Gastroesophageal sphincter (tissue), 4 donors: ENCODE measurements around the gene SV2B. TPM values are rescaled to one million over a fixed set of nuclear protein-coding genes. Genes with fewer than 3 reads are reported as not detected.

ENCODE experiments used
- ATAC-seq: fragments of 150-250 bp; one replicate; pipeline ENCODE4 v1.9.1; 2016; ENCODE audit warnings: mild to moderate bottlenecking, moderate library complexity
- H3K27ac ChIP-seq, 4 donors: fragments of 200-600 bp; sonication (generic) in 3 of 4; 1 replicate in 3 of 4; 2 replicates in 1 of 4; pipeline ENCODE4 v1.5.1; 2016 to 2019
- H3K27me3 ChIP-seq: fragments of 200-600 bp; sonication (generic); one replicate; pipeline ENCODE4 v1.5.1; 2019
- H3K36me3 ChIP-seq, 2 donors: fragments of 200-600 bp; sonication (generic); one replicate each; pipeline ENCODE4 v1.5.1; 2019; ENCODE audit warnings: control low read depth in 1 of 2
- H3K4me1 ChIP-seq, 3 donors: fragments of 200-600 bp; sonication (generic); 1 replicate in 2 of 3; 2 replicates in 1 of 3; pipeline ENCODE4 v1.5.1; 2016 to 2019; ENCODE audit warnings: control low read depth in 2 of 3
- H3K4me3 ChIP-seq, 2 donors: fragments of 200-600 bp; sonication (generic); one replicate each; pipeline ENCODE4 v1.5.1; 2019; ENCODE audit warnings: mild to moderate bottlenecking in 1 of 2, moderate library complexity in 1 of 2
- H3K9me3 ChIP-seq, 3 donors: fragments of 200-600 bp; sonication (generic); one replicate each; pipeline ENCODE4 v1.5.1; 2017 to 2019; ENCODE audit warnings: control low read depth in 2 of 3
- CTCF ChIP-seq, 4 experiments: fragments of 200-600 bp in 2 of 4; fragments of 450-650 bp in 2 of 4; sonication (generic) in 1 of 4; IDR thresholded peaks; one replicate each; pipeline ENCODE4 v1.5.1; 2017 to 2019; ENCODE audit warnings: antibody characterized with exemption in 4 of 4, mild to moderate bottlenecking in 2 of 4, moderate library complexity in 2 of 4
- EP300 ChIP-seq: sonication (generic); formaldehyde crosslinking; IDR thresholded peaks from one replicate; pipeline ENCODE4 v1.6.1; 2017; ENCODE audit warnings: antibody characterized with exemption, mild to moderate bottlenecking
- POLR2A ChIP-seq, 2 donors: fragments of 450-650 bp; IDR thresholded peaks; one replicate each; pipeline ENCODE4 v1.6.1; 2017; ENCODE audit warnings: antibody characterized with exemption in 2 of 2, mild to moderate bottlenecking in 2 of 2, moderate library complexity in 1 of 2
- POLR2AphosphoS5 ChIP-seq: sonication (generic); formaldehyde crosslinking; IDR thresholded peaks from one replicate; pipeline ENCODE4 v1.6.1; 2017; ENCODE audit warnings: antibody characterized with exemption
- WGBS, 2 donors: methylation state at CpG; one replicate each; pipeline ENCODE4 v1.1.5; 2018; ENCODE audit warnings: low coverage in 1 of 2; 5-methylcytosine and 5-hydroxymethylcytosine counted together
- total RNA-seq, 4 donors: library from RNA; depleted of rRNA; stranded (reverse); fragments of >200 nt; gene quantifications; one replicate each; pipeline ENCODE4 v1.1.0, GENCODE V29; 2016

Gene SV2B
- total RNA-seq, 4 donors from 2014 or later = 0.16 to 4.1 (median 1.1) TPM

GRCh38 chr15:91308199-91308598 is 208.1 kb downstream of the SV2B start:
- no peaks in the 10 kb centered on the region for H3K9me3 ChIP-seq
- H3K27ac ChIP-seq = no peak overlapping the region
- no peak for ATAC-seq
- no peaks in the 10 kb centered on the region for H3K36me3 ChIP-seq
- peaks cover 30% of the 10 kb centered on the region for H3K27me3 ChIP-seq
- no peaks in the 10 kb centered on the region for H3K4me1 ChIP-seq
- TF ChIP-seq EP300 = no peak
- no peak for TF ChIP-seq POLR2A (IDR thresholded peaks at IDR 0.05)
- TF ChIP-seq POLR2AphosphoS5 = no peak
- TF ChIP-seq CTCF (IDR thresholded peaks at IDR 0.05) = no peak
- H3K4me3 ChIP-seq = no peak overlapping the region
- WGBS, 2 donors = 58 to 87% methylated on average over 4 of the region's 4 CpGs

GRCh38 chr15:91308855-91309254 is 208.8 kb downstream of the SV2B start:
- peaks cover 24% of the 10 kb centered on the region for H3K27me3 ChIP-seq
- no peak for TF ChIP-seq POLR2A (IDR thresholded peaks at IDR 0.05)
- TF ChIP-seq CTCF (IDR thresholded peaks at IDR 0.05) = no peak
- TF ChIP-seq POLR2AphosphoS5 = no peak
- TF ChIP-seq EP300 = no peak
- no peak overlapping the region for H3K4me3 ChIP-seq
- no peak overlapping the region for H3K27ac ChIP-seq
- WGBS, 2 donors = 75 to 82% methylated on average over 4 of the region's 4 CpGs
- H3K9me3 ChIP-seq = no peaks in the 10 kb centered on the region
- no peaks in the 10 kb centered on the region for H3K4me1 ChIP-seq
- no peak for ATAC-seq
- H3K36me3 ChIP-seq = no peaks in the 10 kb centered on the region

- Histone ChIP-seq H3K9me3 (no peaks in the 10 kb centered on the region), H3K36me3 (no peaks in the 10 kb centered on the region), H3K27me3 (peaks cover 5% of the 10 kb centered on the region), H3K4me1 (no peaks in the 10 kb centered on the region), H3K4me3 (no peak overlapping the region), H3K27ac (no peak overlapping the region)
- WGBS, 2 donors = 71 to 100% methylated on average over 1 to 2 of the region's 2 CpGs
- no peak for ATAC-seq
- TF ChIP-seq CTCF (IDR thresholded peaks at IDR 0.05) (no peak), POLR2A (IDR thresholded peaks at IDR 0.05) (no peak), POLR2AphosphoS5 (no peak), EP300 (no peak)
Observed at GRCh38 chr15:91311986-91312385, 211.9 kb downstream of the SV2B start.

GRCh38 chr15:91316126-91316525 is 216.1 kb downstream of the SV2B start:
- ATAC-seq = no peak
- TF ChIP-seq CTCF (IDR thresholded peaks at IDR 0.05) = no peak
- H3K4me1 ChIP-seq = no peaks in the 10 kb centered on the region
- no peak overlapping the region for H3K4me3 ChIP-seq
- no peaks in the 10 kb centered on the region for H3K36me3 ChIP-seq
- no peak overlapping the region for H3K27ac ChIP-seq
- no peaks in the 10 kb centered on the region for H3K9me3 ChIP-seq
- WGBS, 2 donors = 71 to 79% methylated on average over 6 of the region's 7 CpGs
- no peaks in the 10 kb centered on the region for H3K27me3 ChIP-seq

GRCh38 chr15:91318516-91318915 is 218.5 kb downstream of the SV2B start:
- 56 to 70% methylated on average over 3 of the region's 3 CpGs for WGBS, 2 donors

More at GRCh38 chr15:91318516-91318915, 218.5 kb downstream of the SV2B start:
- no peak for ATAC-seq
- no peak overlapping the region for H3K4me3 ChIP-seq
- H3K9me3 ChIP-seq = no peaks in the 10 kb centered on the region
- H3K4me1 ChIP-seq = no peaks in the 10 kb centered on the region
- no peak overlapping the region for H3K27ac ChIP-seq
- no peak for TF ChIP-seq POLR2AphosphoS5
- no peak for TF ChIP-seq CTCF (IDR thresholded peaks at IDR 0.05)
- no peak for TF ChIP-seq POLR2A (IDR thresholded peaks at IDR 0.05)
- TF ChIP-seq EP300 = no peak
- H3K36me3 ChIP-seq = no peaks in the 10 kb centered on the region
- no peaks in the 10 kb centered on the region for H3K27me3 ChIP-seq
